Bronchial epithelial cell (primary cell): ENCODE results near the gene CSNK1D. TPM values are rescaled to one million over a fixed set of nuclear protein-coding genes. Genes with fewer than 3 reads are reported as not detected.

Experiments used
- DNase-seq: peaks from one replicate; pipeline ENCODE4 v3.0.0-alpha.2; 2010; ENCODE audit warnings: low read depth
- FAIRE-seq: peaks from 2 replicates; lab custom pipeline; 2011; peaks lifted over from hg19 to GRCh38; lab: Jason Lieb, UNC
- H3K27me3 ChIP-seq: 2 replicates; pipeline ENCODE4 v1.5.1; 2011; ENCODE audit warnings: low read length; ENCODE audit not compliant: control insufficient read depth, insufficient read depth
- H3K36me3 ChIP-seq: 2 replicates; pipeline ENCODE4 v1.5.1; 2011; ENCODE audit warnings: low read length; ENCODE audit not compliant: control insufficient read depth, insufficient read depth
- H3K4me3 ChIP-seq: 2 replicates; pipeline ENCODE4 v1.5.1; 2011; ENCODE audit warnings: mild to moderate bottlenecking, low read depth, low read length, control low read depth
- CTCF ChIP-seq: IDR thresholded peaks from 2 replicates; pipeline ENCODE4 v1.5.1; 2011; ENCODE audit warnings: mild to moderate bottlenecking, moderate library complexity, low read length, control low read depth, inconsistent platforms; ENCODE audit not compliant: insufficient read depth, severe bottlenecking
- total RNA-seq: library from RNA; depleted of rRNA; stranded (reverse); fragments of >200 nt; gene quantifications from 2 replicates; pipeline ENCODE4 v1.2.1, GENCODE V29; 2014

The CSNK1D gene
- total RNA-seq, 1 donor from 2014 or later = 72.4 TPM

GRCh38 chr17:82240506-82241182 lies 32.9 kb downstream of the CSNK1D start:
- no peak for TF ChIP-seq CTCF
- DNase-seq (no peak), FAIRE-seq (no peak)
- H3K27me3 ChIP-seq = no peaks in the 10 kb centered on the region
- H3K4me3 ChIP-seq = no peak overlapping the region
- H3K36me3 ChIP-seq = peaks cover 49% of the 10 kb centered on the region

GRCh38 chr17:82239926-82240505 lies 33.5 kb downstream of the CSNK1D start:
- Histone ChIP-seq H3K36me3 (peaks cover 48% of the 10 kb centered on the region), H3K27me3 (no peaks in the 10 kb centered on the region), H3K4me3 (no peak overlapping the region)
- no peak for DNase-seq
- FAIRE-seq = no peak
- TF ChIP-seq CTCF = no peak

- no peak overlapping the region for H3K4me3 ChIP-seq
- no peak for TF ChIP-seq CTCF
- H3K36me3 ChIP-seq = peaks cover 46% of the 10 kb centered on the region
- DNase-seq (no peak), FAIRE-seq (no peak)
- H3K27me3 ChIP-seq = no peaks in the 10 kb centered on the region
Observed at GRCh38 chr17:82239401-82239925, 34.0 kb downstream of the CSNK1D start.

GRCh38 chr17:82238472-82239201 lies 34.9 kb downstream of the CSNK1D start:
- Histone ChIP-seq H3K36me3 (peaks cover 42% of the 10 kb centered on the region), H3K27me3 (no peaks in the 10 kb centered on the region), H3K4me3 (no peak overlapping the region)
- FAIRE-seq (no peak), DNase-seq (peak; percentile 89)
- TF ChIP-seq CTCF = peak; percentile 2

GRCh38 chr17:82237746-82238471 lies 35.6 kb downstream of the CSNK1D start:
- no peak for FAIRE-seq
- peaks cover 44% of the 10 kb centered on the region for H3K36me3 ChIP-seq

More at GRCh38 chr17:82237746-82238471, 35.6 kb downstream of the CSNK1D start:
- Histone ChIP-seq H3K4me3 (no peak overlapping the region), H3K27me3 (no peaks in the 10 kb centered on the region)
- no peak for TF ChIP-seq CTCF
- DNase-seq = no peak
